ACHN (cell line): ENCODE results near the gene LYST.
A peak's percentile ranks its signal among the peaks of the same experiment; 100 is the strongest.
"Not testable (repeated sequence)": the region's sequence is repeated elsewhere in the genome, so short reads cannot be mapped to it uniquely, and the experiment has no call there.

ENCODE experiments used
- DNase-seq: peaks from one replicate; pipeline ENCODE4 v3.0.0-alpha.2; 2015
- in situ Hi-C: cut with HindIII; loops from 2 replicates; pipeline ENCODE4 v1.10.0; 2017; ENCODE audit warnings: low sequenced_read_pairs, low pct_ligation_motif_present, low pct_unique_long_range_greater_than_20kb

Gene LYST

GRCh38 chr1:235637756-235638534, 228.8 kb downstream of the LYST start:
- in situ Hi-C loops, result no loop called here
- no peak for DNase-seq

- in situ Hi-C loops, result no loop called here
- no peak for DNase-seq
These were observed 230.6 kb downstream of the LYST start for GRCh38 chr1:235635938-235636662.

- in situ Hi-C loops, result no loop called here
- DNase-seq, result peak; percentile 48
These were observed 234.0 kb downstream of the LYST start for GRCh38 chr1:235632506-235633401.

- in situ Hi-C loops, result no loop called here
These were observed 234.9 kb downstream of the LYST start for GRCh38 chr1:235631816-235632215.

GRCh38 chr1:235628316-235629005, 238.2 kb downstream of the LYST start:
- DNase-seq, result no peak
- in situ Hi-C loops, result no loop called here

More at GRCh38 chr1:235631816-235632215, 234.9 kb downstream of the LYST start:
- DNase-seq, result no peak

GRCh38 chr1:235625831-235626230, 240.9 kb downstream of the LYST start:
- in situ Hi-C loops, result no loop called here
- DNase-seq, result no peak

- in situ Hi-C loops, result no loop called here
- no peak for DNase-seq
These were observed 241.4 kb downstream of the LYST start for GRCh38 chr1:235625340-235625739.

GRCh38 chr1:235624721-235625333, 241.9 kb downstream of the LYST start:
- peak; percentile 27 for DNase-seq
- in situ Hi-C loops, result no loop called here

GRCh38 chr1:235622936-235623779, 243.5 kb downstream of the LYST start:
- in situ Hi-C loops, result no loop called here
- DNase-seq, result no peak

- DNase-seq, in situ Hi-C loops: not testable (repeated sequence)
These were observed 247.6 kb downstream of the LYST start for GRCh38 chr1:235619149-235619548.

GRCh38 chr1:235617808-235618207, 248.9 kb downstream of the LYST start:
- peak; percentile 39 for DNase-seq
- in situ Hi-C loops, result no loop called here

- in situ Hi-C loops, result no loop called here
These were observed 249.6 kb downstream of the LYST start for GRCh38 chr1:235617140-235617539.

GRCh38 chr1:235614442-235614954, 252.2 kb downstream of the LYST start:
- in situ Hi-C loops, result no loop called here
- DNase-seq, result no peak

More at GRCh38 chr1:235617140-235617539, 249.6 kb downstream of the LYST start:
- no peak for DNase-seq

GRCh38 chr1:235613602-235614001, 253.1 kb downstream of the LYST start:
- DNase-seq, result no peak
- in situ Hi-C loops, result no loop called here

GRCh38 chr1:235612761-235613160, 253.9 kb downstream of the LYST start:
- in situ Hi-C loops, result no loop called here
- no peak for DNase-seq
